ENCODE measurements around the gene CHL1. TPM values are rescaled to one million over a fixed set of nuclear protein-coding genes. Genes with fewer than 3 reads are reported as not detected.

The CHL1 gene
- total RNA-seq, 2 donors from 2014 or later = 3.0 to 10.6 TPM

DNA sequence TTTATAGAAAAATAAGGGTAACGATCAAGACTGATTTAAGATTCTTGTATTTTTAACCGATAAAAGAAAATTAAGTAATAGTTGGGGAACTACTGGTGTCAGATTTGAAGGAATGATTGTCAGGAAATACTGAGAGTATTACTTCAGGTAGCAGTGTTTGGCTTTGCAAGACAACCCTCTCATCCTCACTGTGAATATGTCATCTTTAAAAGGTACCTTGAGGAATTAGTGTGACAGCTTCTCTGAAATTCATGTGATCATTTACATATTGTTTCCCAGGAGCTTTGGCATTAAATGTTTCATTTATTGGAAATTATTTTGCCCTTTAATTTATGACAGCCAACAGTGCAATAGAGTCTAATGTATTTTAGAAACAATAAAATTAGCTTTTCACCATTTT, 3.3 kb downstream of the CHL1 start:
- DNase-seq (no peak), ATAC-seq (no peak)
- Histone ChIP-seq H3K36me3 (replicated peaks in 1 of 2; ENCODE audit: insufficient read depth in 1 of 2, low read depth in 2 of 2) (no peaks in the 10 kb centered on the region), H3K27ac (no peak overlapping the region), H3K9me3 (no peaks in the 10 kb centered on the region), H3K4me1 (peaks cover 23% of the 10 kb centered on the region), H3K4me3 (no peak overlapping the region), H3K27me3 (peaks cover 4 to 26% of the 10 kb centered on the region in 2 donors)
- 80 to 83% methylated on average over 2 of the region's 2 CpGs for WGBS, 2 donors
- intact Hi-C loops (cut with DNase I) = no loop called here
- TF ChIP-seq, protein P1, sequence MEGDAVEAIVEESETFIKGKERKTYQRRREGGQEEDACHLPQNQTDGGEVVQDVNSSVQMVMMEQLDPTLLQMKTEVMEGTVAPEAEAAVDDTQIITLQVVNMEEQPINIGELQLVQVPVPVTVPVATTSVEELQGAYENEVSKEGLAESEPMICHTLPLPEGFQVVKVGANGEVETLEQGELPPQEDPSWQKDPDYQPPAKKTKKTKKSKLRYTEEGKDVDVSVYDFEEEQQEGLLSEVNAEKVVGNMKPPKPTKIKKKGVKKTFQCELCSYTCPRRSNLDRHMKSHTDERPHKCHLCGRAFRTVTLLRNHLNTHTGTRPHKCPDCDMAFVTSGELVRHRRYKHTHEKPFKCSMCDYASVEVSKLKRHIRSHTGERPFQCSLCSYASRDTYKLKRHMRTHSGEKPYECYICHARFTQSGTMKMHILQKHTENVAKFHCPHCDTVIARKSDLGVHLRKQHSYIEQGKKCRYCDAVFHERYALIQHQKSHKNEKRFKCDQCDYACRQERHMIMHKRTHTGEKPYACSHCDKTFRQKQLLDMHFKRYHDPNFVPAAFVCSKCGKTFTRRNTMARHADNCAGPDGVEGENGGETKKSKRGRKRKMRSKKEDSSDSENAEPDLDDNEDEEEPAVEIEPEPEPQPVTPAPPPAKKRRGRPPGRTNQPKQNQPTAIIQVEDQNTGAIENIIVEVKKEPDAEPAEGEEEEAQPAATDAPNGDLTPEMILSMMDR (IDR thresholded peaks at IDR 0.05) = no peak
- TF ChIP-seq POLR2A (IDR thresholded peaks at IDR 0.05) = no peak

DNA sequence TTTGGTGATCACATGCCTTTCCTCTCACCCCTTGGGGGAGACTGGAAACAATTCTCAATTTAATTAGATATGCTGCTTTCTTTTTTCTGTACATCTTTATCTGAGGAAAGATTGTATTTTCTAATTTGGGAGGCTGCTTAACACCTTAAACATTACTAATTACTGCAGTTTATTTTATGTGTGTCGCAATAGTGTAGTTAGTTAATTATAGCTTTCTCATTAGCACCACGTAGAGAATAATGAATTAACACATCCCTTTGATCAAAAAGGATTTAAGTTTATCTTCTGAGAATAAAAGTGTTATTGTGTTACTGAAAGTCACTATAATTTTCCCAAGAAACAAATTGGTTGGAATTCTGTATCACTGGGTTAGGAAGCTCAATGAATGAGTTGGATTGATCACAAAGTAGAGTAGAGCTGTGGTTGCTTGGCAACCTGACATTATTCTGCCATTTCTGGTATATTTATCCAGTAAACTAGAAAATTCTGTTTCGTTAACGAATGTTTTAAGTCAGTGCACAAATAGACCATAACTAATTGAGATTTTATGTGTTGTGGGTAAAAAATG, 4.3 kb downstream of the CHL1 start:
- Histone ChIP-seq H3K4me1 (peaks cover 23% of the 10 kb centered on the region), H3K36me3 (replicated peaks in 1 of 2; ENCODE audit: insufficient read depth in 1 of 2, low read depth in 2 of 2) (no peaks in the 10 kb centered on the region), H3K27ac (no peak overlapping the region), H3K27me3 (peaks cover 4 to 26% of the 10 kb centered on the region in 2 donors), H3K4me3 (no peak overlapping the region), H3K9me3 (no peaks in the 10 kb centered on the region)
- no peak for ATAC-seq
- WGBS, 2 donors = 34% methylated on average over 4 of the region's 4 CpGs
- no peak for DNase-seq
- intact Hi-C loops (cut with DNase I) = no loop called here
- TF ChIP-seq POLR2A (IDR thresholded peaks at IDR 0.05) = no peak
- TF ChIP-seq, protein P1 (IDR thresholded peaks at IDR 0.05) = no peak

GRCh38 chr3:204102-204501, 7.5 kb downstream of the CHL1 start:
- WGBS, 2 donors = 49 to 55% methylated on average over 2 of the region's 2 CpGs
- H3K9me3 ChIP-seq = no peaks in the 10 kb centered on the region
- DNase-seq = no peak
- no peaks in the 10 kb centered on the region for H3K36me3 ChIP-seq (replicated peaks in 1 of 2; ENCODE audit: insufficient read depth in 1 of 2, low read depth in 2 of 2)
- intact Hi-C loops (cut with DNase I) = no loop called here
- H3K4me3 ChIP-seq = no peak overlapping the region
- no peak for TF ChIP-seq POLR2A (IDR thresholded peaks at IDR 0.05)
- TF ChIP-seq, protein P1 (IDR thresholded peaks at IDR 0.05) = no peak
- no peaks in the 10 kb centered on the region for H3K27me3 ChIP-seq
- no peaks in the 10 kb centered on the region for H3K4me1 ChIP-seq
- no peak overlapping the region for H3K27ac ChIP-seq
- no peak for ATAC-seq

DNA sequence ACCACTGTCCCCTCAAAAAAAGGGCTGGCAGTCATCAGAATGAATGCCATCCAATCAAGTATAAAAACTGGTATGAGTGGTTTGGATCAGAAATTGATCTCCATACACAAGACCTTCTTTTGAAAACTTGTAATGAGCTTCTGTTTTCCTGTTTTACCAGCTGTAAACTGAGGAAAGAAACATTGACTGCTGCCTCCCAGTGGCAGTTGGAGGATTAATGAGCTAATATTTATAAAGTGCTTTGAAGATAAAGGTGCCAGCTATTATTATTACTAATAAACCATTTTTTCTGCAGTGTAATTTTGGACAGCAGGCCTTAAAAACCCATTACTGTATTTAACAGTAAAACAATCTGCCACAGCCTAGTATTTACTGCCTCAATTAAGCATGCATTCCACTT, 11.4 kb downstream of the CHL1 start:
- intact Hi-C loops (cut with DNase I) = no loop called here
- no peak overlapping the region for H3K27ac ChIP-seq
- no peak for ATAC-seq
- TF ChIP-seq, protein P1 (IDR thresholded peaks at IDR 0.05) = no peak
- TF ChIP-seq POLR2A (IDR thresholded peaks at IDR 0.05) = no peak
- no peaks in the 10 kb centered on the region for H3K27me3 ChIP-seq
- H3K4me3 ChIP-seq = no peak overlapping the region
- no peaks in the 10 kb centered on the region for H3K4me1 ChIP-seq
- H3K36me3 ChIP-seq (replicated peaks in 1 of 2; ENCODE audit: insufficient read depth in 1 of 2, low read depth in 2 of 2) = no peaks in the 10 kb centered on the region
- no peaks in the 10 kb centered on the region for H3K9me3 ChIP-seq
- no peak for DNase-seq

GRCh38 chr3:210669-211068, 14.1 kb downstream of the CHL1 start:
- DNase-seq (no peak), ATAC-seq (no peak)
- H3K4me3 ChIP-seq = no peak overlapping the region
- intact Hi-C loops (cut with DNase I) = no loop called here
- WGBS, 2 donors = 63 to 65% methylated on average over 4 of the region's 4 CpGs
- no peaks in the 10 kb centered on the region for H3K4me1 ChIP-seq
- H3K9me3 ChIP-seq = no peaks in the 10 kb centered on the region
- H3K27me3 ChIP-seq = no peaks in the 10 kb centered on the region
- TF ChIP-seq, protein P1 (IDR thresholded peaks at IDR 0.05) = no peak
- TF ChIP-seq POLR2A (IDR thresholded peaks at IDR 0.05) = no peak
- H3K27ac ChIP-seq = no peak overlapping the region
- H3K36me3 ChIP-seq (replicated peaks in 1 of 2; ENCODE audit: insufficient read depth in 1 of 2, low read depth in 2 of 2) = no peaks in the 10 kb centered on the region

All from body of pancreas (tissue), 4 donors.